Esophagus muscularis mucosa (tissue), 3 donors: ENCODE data around the gene SYNPO2.

Experiments used
- CTCF ChIP-seq, 3 experiments: fragments of 200-600 bp in 2 of 3; fragments of 450-650 bp in 1 of 3; sonication (generic) in 2 of 3; IDR thresholded peaks; one replicate each; pipeline ENCODE4 v1.5.1; 2017 to 2019; ENCODE audit warnings: antibody characterized with exemption in 3 of 3, mild to moderate bottlenecking in 2 of 3, moderate library complexity in 1 of 3
- EP300 ChIP-seq: sonication (generic); formaldehyde crosslinking; IDR thresholded peaks from one replicate; pipeline ENCODE4 v1.6.1; 2017; ENCODE audit warnings: antibody characterized with exemption

GRCh38 chr4:118884716-118885115 is 3.9 kb upstream of the SYNPO2 start:
- TF ChIP-seq CTCF (IDR thresholded peaks at IDR 0.05) = no peak
- TF ChIP-seq EP300 = no peak
